ENCODE data around the gene SKIC2.

SKIC2 gene

GRCh38 chr6:31947070-31947675 is 11.8 kb upstream of the SKIC2 start:
- Mint-ChIP-seq H3K9me3 (no peaks in the 10 kb centered on the region), H3K27ac (no peak overlapping the region), H3K27me3 (ENCODE audit: low read depth, poor library complexity) (peaks cover 12% of the 10 kb centered on the region), H3K4me1 (peaks cover 24% of the 10 kb centered on the region), H3K4me3 (no peak overlapping the region), H3K36me3 (ENCODE audit: low read depth) (peaks cover 7% of the 10 kb centered on the region)
- TF ChIP-seq, protein P1, sequence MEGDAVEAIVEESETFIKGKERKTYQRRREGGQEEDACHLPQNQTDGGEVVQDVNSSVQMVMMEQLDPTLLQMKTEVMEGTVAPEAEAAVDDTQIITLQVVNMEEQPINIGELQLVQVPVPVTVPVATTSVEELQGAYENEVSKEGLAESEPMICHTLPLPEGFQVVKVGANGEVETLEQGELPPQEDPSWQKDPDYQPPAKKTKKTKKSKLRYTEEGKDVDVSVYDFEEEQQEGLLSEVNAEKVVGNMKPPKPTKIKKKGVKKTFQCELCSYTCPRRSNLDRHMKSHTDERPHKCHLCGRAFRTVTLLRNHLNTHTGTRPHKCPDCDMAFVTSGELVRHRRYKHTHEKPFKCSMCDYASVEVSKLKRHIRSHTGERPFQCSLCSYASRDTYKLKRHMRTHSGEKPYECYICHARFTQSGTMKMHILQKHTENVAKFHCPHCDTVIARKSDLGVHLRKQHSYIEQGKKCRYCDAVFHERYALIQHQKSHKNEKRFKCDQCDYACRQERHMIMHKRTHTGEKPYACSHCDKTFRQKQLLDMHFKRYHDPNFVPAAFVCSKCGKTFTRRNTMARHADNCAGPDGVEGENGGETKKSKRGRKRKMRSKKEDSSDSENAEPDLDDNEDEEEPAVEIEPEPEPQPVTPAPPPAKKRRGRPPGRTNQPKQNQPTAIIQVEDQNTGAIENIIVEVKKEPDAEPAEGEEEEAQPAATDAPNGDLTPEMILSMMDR (IDR thresholded peaks at IDR 0.05): no peak
- no peak for DNase-seq

GRCh38 chr6:31947864-31948263 is 11.1 kb upstream of the SKIC2 start:
- H3K36me3 Mint-ChIP-seq (ENCODE audit: low read depth): peaks cover 7% of the 10 kb centered on the region
- H3K27ac Mint-ChIP-seq: no peak overlapping the region
- H3K27me3 Mint-ChIP-seq (ENCODE audit: low read depth, poor library complexity): peaks cover 9% of the 10 kb centered on the region
- peaks cover 18% of the 10 kb centered on the region for H3K4me1 Mint-ChIP-seq
- TF ChIP-seq, protein P1 (IDR thresholded peaks at IDR 0.05): no peak
- no peak for DNase-seq
- no peaks in the 10 kb centered on the region for H3K9me3 Mint-ChIP-seq
- H3K4me3 Mint-ChIP-seq: no peak overlapping the region

- Mint-ChIP-seq H3K9me3 (no peaks in the 10 kb centered on the region), H3K4me3 (no peak overlapping the region), H3K27me3 (ENCODE audit: low read depth, poor library complexity) (peaks cover 9% of the 10 kb centered on the region), H3K4me1 (peaks cover 18% of the 10 kb centered on the region), H3K27ac (no peak overlapping the region), H3K36me3 (ENCODE audit: low read depth) (peaks cover 11% of the 10 kb centered on the region)
- TF ChIP-seq, protein P1 (IDR thresholded peaks at IDR 0.05): no peak
- DNase-seq: no peak
Measured at GRCh38 chr6:31948306-31948705, 10.7 kb upstream of the SKIC2 start.

GRCh38 chr6:31948753-31949413 is 10.1 kb upstream of the SKIC2 start:
- Mint-ChIP-seq H3K4me1 (peaks cover 18% of the 10 kb centered on the region), H3K27ac (peak overlapping the region; percentile 14), H3K4me3 (no peak overlapping the region), H3K36me3 (ENCODE audit: low read depth) (peaks cover 17% of the 10 kb centered on the region), H3K27me3 (ENCODE audit: low read depth, poor library complexity) (peaks cover 9% of the 10 kb centered on the region), H3K9me3 (no peaks in the 10 kb centered on the region)
- no peak for DNase-seq
- TF ChIP-seq, protein P1 (IDR thresholded peaks at IDR 0.05): no peak

DNA sequence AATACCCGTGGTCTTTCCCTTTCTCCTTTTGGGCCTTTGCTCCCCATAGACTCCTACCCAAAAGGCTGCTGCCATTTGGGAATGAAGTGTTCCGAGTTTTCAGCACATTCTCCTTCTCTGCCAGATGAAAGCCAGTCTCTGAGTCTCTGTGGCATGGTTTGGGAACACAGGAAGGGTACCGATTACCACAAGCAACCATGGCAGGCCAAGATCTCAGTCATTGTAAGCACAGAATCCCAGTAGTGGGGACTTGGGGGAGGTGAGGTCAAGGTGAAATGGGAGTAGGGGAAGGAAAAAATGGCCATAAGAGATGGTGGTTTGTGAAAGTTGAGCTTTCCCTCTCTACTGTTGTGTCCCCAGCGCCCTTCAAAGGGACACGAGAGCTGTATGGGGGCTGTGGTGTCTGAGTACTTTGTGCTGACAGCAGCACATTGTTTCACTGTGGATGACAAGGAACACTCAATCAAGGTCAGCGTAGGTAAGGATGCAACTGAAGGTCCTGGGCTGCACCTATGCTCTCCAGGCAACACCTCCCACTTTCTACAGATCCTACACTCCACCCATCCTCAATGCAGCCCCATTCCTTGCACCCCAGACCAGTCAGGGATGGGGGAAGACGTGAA is 8.9 kb upstream of the SKIC2 start:
- no peak for DNase-seq
- Mint-ChIP-seq H3K27ac (peak overlapping the region; percentile 43), H3K4me1 (peaks cover 18% of the 10 kb centered on the region), H3K36me3 (ENCODE audit: low read depth) (peaks cover 27% of the 10 kb centered on the region), H3K4me3 (no peak overlapping the region), H3K27me3 (ENCODE audit: low read depth, poor library complexity) (peaks cover 9% of the 10 kb centered on the region), H3K9me3 (no peaks in the 10 kb centered on the region)
- TF ChIP-seq, protein P1 (IDR thresholded peaks at IDR 0.05): no peak
